Measurements from ENCODE around the gene EXOC2. TPM values are rescaled to one million over a fixed set of nuclear protein-coding genes. Genes with fewer than 3 reads are reported as not detected.

The EXOC2 gene
- total RNA-seq, 1 experiment from 2014 or later: 45.7 TPM

DNA sequence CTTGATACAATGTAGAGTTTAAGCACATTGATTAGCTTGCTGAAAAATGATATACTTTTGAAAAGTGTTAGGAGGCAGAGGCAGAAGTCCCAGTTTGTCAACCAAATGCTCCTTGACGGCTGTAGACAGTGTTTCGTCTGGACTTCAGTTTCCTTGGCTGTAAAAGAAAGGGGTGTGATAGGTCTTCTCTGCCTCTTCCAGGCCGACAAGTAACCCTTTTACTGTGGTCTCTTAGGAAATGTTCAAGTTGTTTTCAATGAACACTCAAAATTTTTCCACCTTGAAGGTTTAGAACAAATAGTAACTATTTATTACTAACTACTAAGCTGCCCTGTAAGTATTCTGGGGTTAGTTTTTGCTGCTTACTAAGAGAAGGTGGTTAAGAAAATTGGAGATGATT, 179.0 kb downstream of the EXOC2 start (continued):
- TF ChIP-seq, protein P1, sequence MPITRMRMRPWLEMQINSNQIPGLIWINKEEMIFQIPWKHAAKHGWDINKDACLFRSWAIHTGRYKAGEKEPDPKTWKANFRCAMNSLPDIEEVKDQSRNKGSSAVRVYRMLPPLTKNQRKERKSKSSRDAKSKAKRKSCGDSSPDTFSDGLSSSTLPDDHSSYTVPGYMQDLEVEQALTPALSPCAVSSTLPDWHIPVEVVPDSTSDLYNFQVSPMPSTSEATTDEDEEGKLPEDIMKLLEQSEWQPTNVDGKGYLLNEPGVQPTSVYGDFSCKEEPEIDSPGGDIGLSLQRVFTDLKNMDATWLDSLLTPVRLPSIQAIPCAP (CRISPR knock-in tag; IDR thresholded peaks at IDR 0.05): no peak
- no peak for TF ChIP-seq FOXJ3 (CRISPR knock-in tag; IDR thresholded peaks at IDR 0.05; ENCODE audit: borderline replicate concordance)
- TF ChIP-seq, protein P2, sequence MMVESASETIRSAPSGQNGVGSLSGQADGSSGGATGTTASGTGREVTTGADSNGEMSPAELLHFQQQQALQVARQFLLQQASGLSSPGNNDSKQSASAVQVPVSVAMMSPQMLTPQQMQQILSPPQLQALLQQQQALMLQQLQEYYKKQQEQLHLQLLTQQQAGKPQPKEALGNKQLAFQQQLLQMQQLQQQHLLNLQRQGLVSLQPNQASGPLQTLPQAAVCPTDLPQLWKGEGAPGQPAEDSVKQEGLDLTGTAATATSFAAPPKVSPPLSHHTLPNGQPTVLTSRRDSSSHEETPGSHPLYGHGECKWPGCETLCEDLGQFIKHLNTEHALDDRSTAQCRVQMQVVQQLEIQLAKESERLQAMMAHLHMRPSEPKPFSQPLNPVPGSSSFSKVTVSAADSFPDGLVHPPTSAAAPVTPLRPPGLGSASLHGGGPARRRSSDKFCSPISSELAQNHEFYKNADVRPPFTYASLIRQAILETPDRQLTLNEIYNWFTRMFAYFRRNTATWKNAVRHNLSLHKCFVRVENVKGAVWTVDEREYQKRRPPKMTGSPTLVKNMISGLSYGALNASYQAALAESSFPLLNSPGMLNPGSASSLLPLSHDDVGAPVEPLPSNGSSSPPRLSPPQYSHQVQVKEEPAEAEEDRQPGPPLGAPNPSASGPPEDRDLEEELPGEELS (CRISPR knock-in tag; IDR thresholded peaks at IDR 0.05): no peak
- TF ChIP-seq HMGA2 (CRISPR knock-in tag; IDR thresholded peaks at IDR 0.05): no peak
- no peak for TF ChIP-seq GTF2I (CRISPR knock-in tag; conservative IDR thresholded peaks at IDR 0.05)
- TF ChIP-seq ETV6 (CRISPR knock-in tag; IDR thresholded peaks at IDR 0.05): no peak
- TF ChIP-seq, protein P3, sequence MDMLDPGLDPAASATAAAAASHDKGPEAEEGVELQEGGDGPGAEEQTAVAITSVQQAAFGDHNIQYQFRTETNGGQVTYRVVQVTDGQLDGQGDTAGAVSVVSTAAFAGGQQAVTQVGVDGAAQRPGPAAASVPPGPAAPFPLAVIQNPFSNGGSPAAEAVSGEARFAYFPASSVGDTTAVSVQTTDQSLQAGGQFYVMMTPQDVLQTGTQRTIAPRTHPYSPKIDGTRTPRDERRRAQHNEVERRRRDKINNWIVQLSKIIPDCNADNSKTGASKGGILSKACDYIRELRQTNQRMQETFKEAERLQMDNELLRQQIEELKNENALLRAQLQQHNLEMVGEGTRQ (CRISPR knock-in tag; IDR thresholded peaks at IDR 0.05): no peak
- TF ChIP-seq, protein P4, sequence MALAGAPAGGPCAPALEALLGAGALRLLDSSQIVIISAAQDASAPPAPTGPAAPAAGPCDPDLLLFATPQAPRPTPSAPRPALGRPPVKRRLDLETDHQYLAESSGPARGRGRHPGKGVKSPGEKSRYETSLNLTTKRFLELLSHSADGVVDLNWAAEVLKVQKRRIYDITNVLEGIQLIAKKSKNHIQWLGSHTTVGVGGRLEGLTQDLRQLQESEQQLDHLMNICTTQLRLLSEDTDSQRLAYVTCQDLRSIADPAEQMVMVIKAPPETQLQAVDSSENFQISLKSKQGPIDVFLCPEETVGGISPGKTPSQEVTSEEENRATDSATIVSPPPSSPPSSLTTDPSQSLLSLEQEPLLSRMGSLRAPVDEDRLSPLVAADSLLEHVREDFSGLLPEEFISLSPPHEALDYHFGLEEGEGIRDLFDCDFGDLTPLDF (CRISPR knock-in tag; IDR thresholded peaks at IDR 0.05): no peak
- TF ChIP-seq, protein P5, sequence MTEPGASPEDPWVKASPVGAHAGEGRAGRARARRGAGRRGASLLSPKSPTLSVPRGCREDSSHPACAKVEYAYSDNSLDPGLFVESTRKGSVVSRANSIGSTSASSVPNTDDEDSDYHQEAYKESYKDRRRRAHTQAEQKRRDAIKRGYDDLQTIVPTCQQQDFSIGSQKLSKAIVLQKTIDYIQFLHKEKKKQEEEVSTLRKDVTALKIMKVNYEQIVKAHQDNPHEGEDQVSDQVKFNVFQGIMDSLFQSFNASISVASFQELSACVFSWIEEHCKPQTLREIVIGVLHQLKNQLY (CRISPR knock-in tag; IDR thresholded peaks at IDR 0.05): no peak
- TF ChIP-seq, protein P6, sequence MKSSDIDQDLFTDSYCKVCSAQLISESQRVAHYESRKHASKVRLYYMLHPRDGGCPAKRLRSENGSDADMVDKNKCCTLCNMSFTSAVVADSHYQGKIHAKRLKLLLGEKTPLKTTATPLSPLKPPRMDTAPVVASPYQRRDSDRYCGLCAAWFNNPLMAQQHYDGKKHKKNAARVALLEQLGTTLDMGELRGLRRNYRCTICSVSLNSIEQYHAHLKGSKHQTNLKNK (CRISPR knock-in tag; IDR thresholded peaks at IDR 0.05): no peak

DNA sequence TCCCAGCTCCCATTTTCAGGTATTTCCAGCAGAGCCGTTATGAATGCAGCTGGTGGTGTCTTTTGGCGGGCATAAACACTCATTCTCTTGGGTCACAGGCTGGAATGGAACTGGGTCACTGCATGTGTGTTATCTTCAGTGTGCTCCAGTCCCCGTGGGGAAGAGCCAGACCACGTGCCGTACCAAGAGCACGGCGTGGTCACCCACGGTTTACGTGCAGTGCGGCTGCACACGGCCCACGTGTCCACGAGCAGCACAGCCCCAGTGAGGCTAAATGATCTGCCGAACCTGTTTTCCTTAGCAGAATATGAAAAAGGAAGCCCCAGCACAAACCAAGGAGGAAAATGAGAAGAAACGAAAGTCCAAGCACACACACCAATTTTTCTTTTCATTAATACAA, 179.9 kb downstream of the EXOC2 start:
- H3K4me1 Mint-ChIP-seq: peaks cover 32% of the 10 kb centered on the region
- H3K4me3 Mint-ChIP-seq: no peak overlapping the region
- CTCF ChIA-PET: no interaction called here
- no peak for ATAC-seq
- H3K9me3 Mint-ChIP-seq: peaks cover 2% of the 10 kb centered on the region; the same call in 1 of the 2 replicates
- H3K27me3 Mint-ChIP-seq (ENCODE audit: low read depth): no peaks in the 10 kb centered on the region
- peaks cover 8% of the 10 kb centered on the region for H3K36me3 Mint-ChIP-seq
- H3K27ac Mint-ChIP-seq: no peak overlapping the region; the same call in 1 of the 2 replicates
- no peak for DNase-seq (ENCODE audit: low spot score)
- POLR2A ChIA-PET: no interaction called here
- TF ChIP-seq, protein P7, sequence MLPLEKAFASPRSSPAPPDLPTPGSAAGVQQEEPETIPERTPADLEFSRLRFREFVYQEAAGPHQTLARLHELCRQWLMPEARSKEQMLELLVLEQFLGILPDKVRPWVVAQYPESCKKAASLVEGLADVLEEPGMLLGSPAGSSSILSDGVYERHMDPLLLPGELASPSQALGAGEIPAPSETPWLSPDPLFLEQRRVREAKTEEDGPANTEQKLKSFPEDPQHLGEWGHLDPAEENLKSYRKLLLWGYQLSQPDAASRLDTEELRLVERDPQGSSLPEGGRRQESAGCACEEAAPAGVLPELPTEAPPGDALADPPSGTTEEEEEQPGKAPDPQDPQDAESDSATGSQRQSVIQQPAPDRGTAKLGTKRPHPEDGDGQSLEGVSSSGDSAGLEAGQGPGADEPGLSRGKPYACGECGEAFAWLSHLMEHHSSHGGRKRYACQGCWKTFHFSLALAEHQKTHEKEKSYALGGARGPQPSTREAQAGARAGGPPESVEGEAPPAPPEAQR (CRISPR knock-in tag; IDR thresholded peaks at IDR 0.05): no peak
- TF ChIP-seq NFE2L1 (CRISPR knock-in tag; IDR thresholded peaks at IDR 0.05) (no peak), FOXP1 (CRISPR knock-in tag; IDR thresholded peaks at IDR 0.05; ENCODE audit: borderline replicate concordance) (no peak)
- TF ChIP-seq, protein P8, sequence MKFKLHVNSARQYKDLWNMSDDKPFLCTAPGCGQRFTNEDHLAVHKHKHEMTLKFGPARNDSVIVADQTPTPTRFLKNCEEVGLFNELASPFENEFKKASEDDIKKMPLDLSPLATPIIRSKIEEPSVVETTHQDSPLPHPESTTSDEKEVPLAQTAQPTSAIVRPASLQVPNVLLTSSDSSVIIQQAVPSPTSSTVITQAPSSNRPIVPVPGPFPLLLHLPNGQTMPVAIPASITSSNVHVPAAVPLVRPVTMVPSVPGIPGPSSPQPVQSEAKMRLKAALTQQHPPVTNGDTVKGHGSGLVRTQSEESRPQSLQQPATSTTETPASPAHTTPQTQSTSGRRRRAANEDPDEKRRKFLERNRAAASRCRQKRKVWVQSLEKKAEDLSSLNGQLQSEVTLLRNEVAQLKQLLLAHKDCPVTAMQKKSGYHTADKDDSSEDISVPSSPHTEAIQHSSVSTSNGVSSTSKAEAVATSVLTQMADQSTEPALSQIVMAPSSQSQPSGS (CRISPR knock-in tag; IDR thresholded peaks at IDR 0.05; ENCODE audit: borderline replicate concordance, low read depth): no peak

All from WTC11 (cell line).